ENCODE data around the gene STAT4.

Gene STAT4

DNA sequence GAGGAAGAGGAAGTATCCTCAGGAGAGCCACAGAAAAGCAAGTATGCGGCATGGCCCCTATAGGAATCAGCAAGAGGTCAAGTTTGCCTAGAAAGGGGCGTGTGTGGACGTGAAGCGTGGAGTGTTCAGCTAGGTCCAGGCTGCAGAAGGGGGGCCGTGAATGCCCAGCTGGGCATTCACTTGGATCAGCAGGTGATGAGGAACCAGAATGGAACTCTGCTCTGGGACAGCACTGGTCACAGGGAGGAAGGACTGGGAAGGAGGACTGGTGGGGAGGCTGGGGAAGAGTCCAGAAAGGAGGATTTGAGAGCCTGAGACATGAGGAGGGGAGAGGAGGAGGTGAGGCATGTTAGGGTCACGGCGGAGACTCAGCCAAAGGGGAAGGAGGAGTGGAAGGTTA is 156.6 kb downstream of the STAT4 start:
- DNase-seq (ENCODE audit: low read depth) = no peak

- no peak for DNase-seq (ENCODE audit: low read depth)
Measured at GRCh38 chr2:190993292-190993643, 157.5 kb downstream of the STAT4 start.

- no peak for DNase-seq (ENCODE audit: low read depth)
Measured at GRCh38 chr2:190990132-190990531, 160.7 kb downstream of the STAT4 start.

DNA sequence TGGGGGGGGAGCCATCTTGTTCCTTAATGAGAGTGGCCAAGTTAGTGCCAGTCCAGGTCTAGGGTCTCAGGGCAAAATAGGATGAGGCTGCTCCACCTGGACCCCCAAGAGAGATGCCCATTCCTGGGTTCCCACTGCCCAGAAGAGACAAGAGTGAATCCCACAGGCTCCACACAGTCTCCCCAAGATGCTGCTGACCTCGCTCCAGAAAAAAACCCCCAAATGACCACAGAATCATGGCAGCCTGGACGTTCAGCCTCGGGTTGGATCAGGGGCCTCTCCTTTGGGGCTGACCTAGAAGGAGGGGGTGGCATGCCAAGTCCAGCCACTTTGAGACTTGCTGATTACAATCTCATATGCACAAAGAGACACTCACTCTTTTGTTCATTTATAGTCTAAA is 161.9 kb downstream of the STAT4 start:
- DNase-seq (ENCODE audit: low read depth) = no peak

GRCh38 chr2:190987938-190988337 is 162.9 kb downstream of the STAT4 start:
- DNase-seq (ENCODE audit: low read depth) = no peak

DNA sequence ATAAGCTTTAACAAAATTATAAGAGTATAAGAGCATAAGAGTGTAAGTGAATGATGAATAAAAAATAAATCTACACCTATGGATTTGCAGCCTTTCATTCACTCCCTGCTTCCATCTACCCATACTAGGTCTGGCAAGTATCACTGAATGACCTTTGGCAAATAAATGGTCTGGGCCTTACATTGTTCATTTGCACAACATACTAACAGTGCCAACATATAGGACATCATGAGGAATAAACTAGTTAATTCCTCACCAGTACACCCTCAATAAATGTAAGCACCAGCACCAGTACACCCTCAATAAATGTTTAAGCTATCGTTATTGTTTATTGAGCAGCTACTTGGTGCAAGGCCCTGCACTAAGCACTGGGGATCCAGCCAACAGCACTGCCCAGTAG is 163.7 kb downstream of the STAT4 start:
- no peak for DNase-seq (ENCODE audit: low read depth)

- no peak for DNase-seq (ENCODE audit: low read depth)
Measured at GRCh38 chr2:190986221-190986953, 164.4 kb downstream of the STAT4 start.

GRCh38 chr2:190984595-190984994 is 166.2 kb downstream of the STAT4 start:
- DNase-seq (ENCODE audit: low read depth) = no peak

DNA sequence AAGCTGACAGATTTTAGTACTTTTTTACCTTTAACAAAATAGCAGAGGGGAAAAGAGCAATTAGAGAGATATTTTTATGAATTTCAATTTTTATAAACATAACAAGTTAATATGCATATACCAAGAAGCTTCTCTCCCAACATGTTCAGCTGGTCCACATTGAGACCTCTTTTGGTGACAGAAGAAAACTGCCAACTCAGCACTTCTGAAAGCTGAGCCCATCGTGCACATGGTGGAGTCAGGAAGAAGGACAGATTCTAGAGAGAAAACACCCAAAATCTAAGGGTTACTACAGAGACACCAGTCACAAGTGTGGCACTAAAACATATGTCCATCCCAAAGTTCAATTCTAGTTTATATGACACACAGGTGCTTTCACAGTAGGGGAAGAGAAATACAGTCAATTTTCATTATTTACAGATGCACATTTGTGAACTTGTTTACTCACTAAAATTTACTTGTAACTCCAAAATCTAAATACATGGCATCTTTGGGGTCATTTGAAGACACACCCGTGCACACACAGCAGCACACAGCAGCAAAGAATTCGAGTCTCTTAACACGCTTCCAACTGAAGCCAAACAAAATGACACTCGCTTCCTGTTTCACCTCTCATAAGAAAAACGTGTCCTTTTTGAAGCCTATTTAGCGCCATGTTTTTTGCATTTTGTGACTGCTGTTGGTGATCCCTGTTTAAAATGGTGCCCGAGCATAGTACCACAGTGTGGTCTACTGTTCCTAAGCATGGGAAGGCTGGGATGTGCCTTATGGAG is 168.3 kb downstream of the STAT4 start:
- no peak for DNase-seq (ENCODE audit: low read depth)

GRCh38 chr2:190981733-190982132 is 169.1 kb downstream of the STAT4 start:
- no peak for DNase-seq (ENCODE audit: low read depth)

DNA sequence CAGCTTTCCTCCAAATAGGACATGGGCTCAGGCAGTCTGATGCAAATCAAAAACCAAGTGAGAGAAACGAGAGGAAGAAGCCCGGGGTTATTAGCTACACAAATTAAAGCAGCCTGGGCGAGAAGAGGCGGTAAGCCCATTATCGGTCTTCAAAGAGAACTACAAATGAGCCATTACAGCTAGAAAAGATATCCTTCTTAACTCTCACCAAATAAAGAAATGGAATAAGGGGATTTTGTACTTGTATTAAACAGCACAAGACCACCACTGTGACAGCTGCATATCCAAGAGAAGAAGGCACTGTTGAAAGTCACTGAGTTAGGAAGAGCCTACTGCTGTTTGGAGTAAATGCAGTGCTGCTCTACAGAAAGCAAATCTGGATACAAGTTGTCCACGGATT is 169.5 kb downstream of the STAT4 start:
- no peak for DNase-seq (ENCODE audit: low read depth)

DNA sequence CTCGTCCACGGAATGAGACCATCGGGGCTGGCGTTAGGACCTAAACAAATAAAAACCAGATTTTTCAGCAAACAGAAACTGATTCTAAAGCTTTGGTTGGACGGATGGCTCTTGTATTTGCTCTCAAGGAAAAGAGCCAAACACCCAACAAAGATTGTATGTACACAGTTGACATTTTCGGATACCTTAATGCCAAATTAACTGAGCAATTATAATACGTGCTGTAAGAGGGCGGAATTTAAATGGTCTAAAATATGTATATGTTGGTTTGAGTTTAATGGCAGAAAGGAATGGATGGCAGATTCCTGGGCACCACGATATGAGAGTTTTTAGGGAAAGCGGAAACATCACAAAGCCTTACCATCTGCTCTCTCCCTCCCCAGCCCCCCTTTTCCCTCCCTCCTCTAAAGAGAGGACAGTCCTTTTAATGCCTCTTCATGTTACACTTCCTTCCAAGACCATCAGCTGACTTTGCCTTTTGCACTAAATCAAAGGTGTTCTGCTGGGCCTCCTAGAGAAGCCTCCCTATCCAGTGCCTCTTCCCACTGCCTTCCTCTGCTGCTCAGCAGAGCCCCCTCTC is 170.1 kb downstream of the STAT4 start:
- DNase-seq (ENCODE audit: low read depth) = no peak

DNA sequence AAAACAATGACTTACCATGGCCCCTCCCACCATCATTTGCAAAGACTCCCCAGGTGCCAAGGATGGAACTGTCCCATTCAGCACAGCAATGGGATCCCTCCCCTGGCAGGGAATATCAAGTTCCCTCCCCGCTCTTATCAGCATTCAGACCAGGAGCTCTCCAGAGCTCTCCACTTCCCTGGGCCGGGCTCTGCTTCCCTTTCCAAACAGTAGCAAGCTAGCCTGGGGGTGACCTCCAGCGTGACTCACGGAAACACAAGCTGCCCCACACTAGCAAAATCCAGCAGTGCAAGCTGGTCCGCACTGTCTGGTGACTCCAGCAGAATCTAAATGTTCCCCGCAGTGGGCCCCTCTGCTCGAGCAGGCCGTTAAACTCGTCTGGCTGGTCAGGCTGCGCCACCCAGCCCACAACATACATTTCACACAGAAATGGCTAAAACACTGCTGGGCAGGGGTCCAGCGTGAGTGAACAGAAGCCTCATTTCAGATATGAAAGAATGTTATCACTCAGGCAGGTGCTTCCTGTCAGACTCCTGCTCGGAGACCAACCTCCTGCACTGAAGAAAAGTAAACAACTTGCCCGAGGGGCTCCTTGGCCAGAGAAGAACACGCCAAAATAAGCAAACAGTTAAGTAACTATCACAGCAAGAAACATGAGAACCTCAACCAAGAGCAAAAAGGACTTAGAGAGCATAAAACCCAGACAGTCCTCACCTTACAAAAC is 170.7 kb downstream of the STAT4 start:
- DNase-seq (ENCODE audit: low read depth) = no peak

All from activated T-cell treated with anti-CD3 and anti-CD28 coated beads for 24 hours (primary cell).